ENCODE results near the gene IFFO2. TPM values are rescaled to one million over a fixed set of nuclear protein-coding genes. Genes with fewer than 3 reads are reported as not detected.

The IFFO2 gene
- total and polyA plus RNA-seq, 2 donors (not counting 1 experiment from before 2014, with no cell fraction given) = 5.8 to 10.4 TPM

GRCh38 chr1:18936471-18936813 lies 20.0 kb downstream of the IFFO2 start:
- no peaks in the 10 kb centered on the region for H4K20me1 ChIP-seq (ENCODE audit: control insufficient read depth, extremely low read depth, insufficient read depth, low read length)
- H3K9ac ChIP-seq (ENCODE audit: insufficient read depth, low read length) = no peak overlapping the region
- no peak overlapping the region for H3K27ac ChIP-seq (ENCODE audit: insufficient read depth, low read length)
- H3K79me2 ChIP-seq (ENCODE audit: control insufficient read depth, insufficient read depth, low read length) = peaks cover 22% of the 10 kb centered on the region
- H3K36me3 ChIP-seq (ENCODE audit: control insufficient read depth, insufficient read depth, low read length) = no peaks in the 10 kb centered on the region
- no peaks in the 10 kb centered on the region for H3K9me3 ChIP-seq (ENCODE audit: control insufficient read depth, insufficient read depth, low read depth, low read length)
- no peak overlapping the region for H3K4me2 ChIP-seq (ENCODE audit: extremely low read depth, insufficient read depth, low read length)
- H3K4me1 ChIP-seq (ENCODE audit: control insufficient read depth, extremely low read depth, insufficient read depth, low read length) = peaks cover 17% of the 10 kb centered on the region
- TF ChIP-seq EZH2 (IDR thresholded peaks at IDR 0.05; ENCODE audit: low read length, missing control alignments) (no peak), CTCF (conservative IDR thresholded peaks at IDR 0.05 in 1 of 2, IDR thresholded peaks at IDR 0.05 in 1 of 2; ENCODE audit: low read depth in 1 of 2, low read length in 2 of 2) (no peak)
- no peaks in the 10 kb centered on the region for H3K27me3 ChIP-seq (ENCODE audit: control insufficient read depth, insufficient read depth, low read length)
- no peak overlapping the region for H3K4me3 ChIP-seq (replicated peaks in 1 of 4; ENCODE audit: control extremely low read depth in 1 of 4, insufficient read depth in 1 of 4, low read depth in 3 of 4, low read length in 4 of 4)
- no peak overlapping the region for H2AFZ ChIP-seq (ENCODE audit: low read length)
- DNase-seq (ENCODE audit: low read depth in 2 of 2) = no peak

GRCh38 chr1:18934205-18935000 lies 22.1 kb downstream of the IFFO2 start:
- H3K36me3 ChIP-seq (ENCODE audit: control insufficient read depth, insufficient read depth, low read length) = no peaks in the 10 kb centered on the region
- H3K4me2 ChIP-seq (ENCODE audit: extremely low read depth, insufficient read depth, low read length) = no peak overlapping the region
- no peaks in the 10 kb centered on the region for H3K27me3 ChIP-seq (ENCODE audit: control insufficient read depth, insufficient read depth, low read length)
- H3K9me3 ChIP-seq (ENCODE audit: control insufficient read depth, insufficient read depth, low read depth, low read length) = no peaks in the 10 kb centered on the region
- no peak overlapping the region for H3K9ac ChIP-seq (ENCODE audit: insufficient read depth, low read length)
- H4K20me1 ChIP-seq (ENCODE audit: control insufficient read depth, extremely low read depth, insufficient read depth, low read length) = no peaks in the 10 kb centered on the region
- H3K79me2 ChIP-seq (ENCODE audit: control insufficient read depth, insufficient read depth, low read length) = peaks cover 16% of the 10 kb centered on the region
- TF ChIP-seq CTCF (conservative IDR thresholded peaks at IDR 0.05 in 1 of 2, IDR thresholded peaks at IDR 0.05 in 1 of 2; ENCODE audit: low read depth in 1 of 2, low read length in 2 of 2) (no peak), EZH2 (IDR thresholded peaks at IDR 0.05; ENCODE audit: low read length, missing control alignments) (no peak)
- peaks cover 15% of the 10 kb centered on the region for H3K4me1 ChIP-seq (ENCODE audit: control insufficient read depth, extremely low read depth, insufficient read depth, low read length)
- no peak overlapping the region for H3K4me3 ChIP-seq (replicated peaks in 1 of 4; ENCODE audit: control extremely low read depth in 1 of 4, insufficient read depth in 1 of 4, low read depth in 3 of 4, low read length in 4 of 4)
- no peak for DNase-seq (ENCODE audit: low read depth in 2 of 2)
- no peak overlapping the region for H2AFZ ChIP-seq (ENCODE audit: low read length)
- no peak overlapping the region for H3K27ac ChIP-seq (ENCODE audit: insufficient read depth, low read length)

GRCh38 chr1:18932879-18933278 lies 23.6 kb downstream of the IFFO2 start:
- no peak for DNase-seq (ENCODE audit: low read depth in 2 of 2)
- no peaks in the 10 kb centered on the region for H4K20me1 ChIP-seq (ENCODE audit: control insufficient read depth, extremely low read depth, insufficient read depth, low read length)
- H3K9me3 ChIP-seq (ENCODE audit: control insufficient read depth, insufficient read depth, low read depth, low read length) = no peaks in the 10 kb centered on the region
- no peak overlapping the region for H3K27ac ChIP-seq (ENCODE audit: insufficient read depth, low read length)
- no peaks in the 10 kb centered on the region for H3K27me3 ChIP-seq (ENCODE audit: control insufficient read depth, insufficient read depth, low read length)
- H3K79me2 ChIP-seq (ENCODE audit: control insufficient read depth, insufficient read depth, low read length) = peaks cover 21% of the 10 kb centered on the region
- no peaks in the 10 kb centered on the region for H3K36me3 ChIP-seq (ENCODE audit: control insufficient read depth, insufficient read depth, low read length)
- H3K9ac ChIP-seq (ENCODE audit: insufficient read depth, low read length) = no peak overlapping the region
- no peak overlapping the region for H2AFZ ChIP-seq (ENCODE audit: low read length)
- H3K4me3 ChIP-seq (replicated peaks in 1 of 4; ENCODE audit: control extremely low read depth in 1 of 4, insufficient read depth in 1 of 4, low read depth in 3 of 4, low read length in 4 of 4) = no peak overlapping the region
- TF ChIP-seq CTCF (conservative IDR thresholded peaks at IDR 0.05 in 1 of 2, IDR thresholded peaks at IDR 0.05 in 1 of 2; ENCODE audit: low read depth in 1 of 2, low read length in 2 of 2) (no peak), EZH2 (IDR thresholded peaks at IDR 0.05; ENCODE audit: low read length, missing control alignments) (no peak)
- H3K4me1 ChIP-seq (ENCODE audit: control insufficient read depth, extremely low read depth, insufficient read depth, low read length) = peaks cover 18% of the 10 kb centered on the region
- H3K4me2 ChIP-seq (ENCODE audit: extremely low read depth, insufficient read depth, low read length) = no peak overlapping the region
